ENCODE data around the gene DGKH.

Gene DGKH

GRCh38 chr13:42047561-42048341 lies 697 bp upstream of the DGKH start:
- H3K27ac ChIP-seq: peak overlapping the region; percentile 72
- H4K20me1 ChIP-seq (ENCODE audit: insufficient read depth): no peaks in the 10 kb centered on the region
- H3K4me3 ChIP-seq (IDR thresholded peaks at IDR 0.05; ENCODE audit: insufficient read depth, low read depth, low read length): no peak overlapping the region
- H2AFZ ChIP-seq (ENCODE audit: low read depth): no peak overlapping the region; the same call in 1 of the 2 replicates
- H3K27me3 ChIP-seq (ENCODE audit: insufficient read depth, low read depth): no peaks in the 10 kb centered on the region
- H3K79me2 ChIP-seq (ENCODE audit: insufficient read depth, low read depth): peaks cover 96% of the 10 kb centered on the region
- no peaks in the 10 kb centered on the region for H3K36me3 ChIP-seq (ENCODE audit: insufficient read depth)
- H3K4me2 ChIP-seq: peak overlapping the region; percentile 62
- H3K4me1 ChIP-seq (ENCODE audit: low read depth, poor library complexity, severe bottlenecking): peaks cover 80% of the 10 kb centered on the region
- TF ChIP-seq, protein P1, sequence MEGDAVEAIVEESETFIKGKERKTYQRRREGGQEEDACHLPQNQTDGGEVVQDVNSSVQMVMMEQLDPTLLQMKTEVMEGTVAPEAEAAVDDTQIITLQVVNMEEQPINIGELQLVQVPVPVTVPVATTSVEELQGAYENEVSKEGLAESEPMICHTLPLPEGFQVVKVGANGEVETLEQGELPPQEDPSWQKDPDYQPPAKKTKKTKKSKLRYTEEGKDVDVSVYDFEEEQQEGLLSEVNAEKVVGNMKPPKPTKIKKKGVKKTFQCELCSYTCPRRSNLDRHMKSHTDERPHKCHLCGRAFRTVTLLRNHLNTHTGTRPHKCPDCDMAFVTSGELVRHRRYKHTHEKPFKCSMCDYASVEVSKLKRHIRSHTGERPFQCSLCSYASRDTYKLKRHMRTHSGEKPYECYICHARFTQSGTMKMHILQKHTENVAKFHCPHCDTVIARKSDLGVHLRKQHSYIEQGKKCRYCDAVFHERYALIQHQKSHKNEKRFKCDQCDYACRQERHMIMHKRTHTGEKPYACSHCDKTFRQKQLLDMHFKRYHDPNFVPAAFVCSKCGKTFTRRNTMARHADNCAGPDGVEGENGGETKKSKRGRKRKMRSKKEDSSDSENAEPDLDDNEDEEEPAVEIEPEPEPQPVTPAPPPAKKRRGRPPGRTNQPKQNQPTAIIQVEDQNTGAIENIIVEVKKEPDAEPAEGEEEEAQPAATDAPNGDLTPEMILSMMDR (conservative IDR thresholded peaks at IDR 0.05; ENCODE audit: low read depth, low read length): no peak
- H3K9ac ChIP-seq: peak overlapping the region; percentile 75

DNA sequence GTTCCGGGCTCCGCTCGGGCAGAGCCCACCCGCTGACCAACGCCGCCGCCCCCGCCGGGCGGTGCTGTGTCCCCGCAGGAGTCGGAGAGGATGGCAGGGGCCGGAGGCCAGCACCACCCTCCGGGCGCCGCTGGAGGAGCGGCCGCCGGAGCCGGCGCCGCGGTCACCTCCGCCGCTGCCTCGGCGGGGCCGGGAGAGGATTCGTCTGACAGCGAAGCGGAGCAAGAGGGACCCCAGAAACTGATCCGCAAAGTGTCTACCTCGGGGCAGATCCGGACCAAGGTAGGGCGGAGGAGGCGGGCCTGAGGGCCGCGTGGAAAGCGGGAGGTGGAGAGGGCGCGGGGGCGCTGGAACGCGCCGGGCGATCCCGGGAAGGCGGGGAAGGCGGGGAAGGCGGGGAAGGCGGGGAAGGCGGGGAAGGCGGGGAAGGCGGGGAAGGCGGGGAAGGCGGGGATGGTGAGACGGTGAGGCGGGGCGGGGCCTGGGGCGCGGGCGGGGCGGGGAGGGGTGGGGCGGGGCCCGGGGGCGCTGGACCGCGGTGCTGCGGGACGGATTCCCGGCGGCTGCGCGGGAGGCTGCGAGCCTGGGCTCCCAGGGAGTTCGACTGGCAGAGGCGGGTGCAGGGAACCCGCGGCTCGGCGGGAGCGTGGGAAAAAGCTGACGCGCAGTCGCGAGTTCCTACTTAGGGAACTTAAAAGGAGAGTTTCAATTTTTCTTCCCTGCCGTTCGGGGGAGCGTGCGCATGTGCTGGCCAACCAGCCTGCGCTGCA lies 421 bp downstream of the DGKH start:
- Histone ChIP-seq H3K27ac (peak overlapping the region; percentile 72), H3K4me3 (IDR thresholded peaks at IDR 0.05; ENCODE audit: insufficient read depth, low read depth, low read length) (no peak overlapping the region), H3K79me2 (ENCODE audit: insufficient read depth, low read depth) (peaks cover 92% of the 10 kb centered on the region), H3K27me3 (ENCODE audit: insufficient read depth, low read depth) (no peaks in the 10 kb centered on the region), H3K4me2 (peak overlapping the region; percentile 69), H2AFZ (ENCODE audit: low read depth) (peak overlapping the region; percentile 10; the same call in 1 of the 2 replicates), H3K9ac (peak overlapping the region; percentile 75), H4K20me1 (ENCODE audit: insufficient read depth) (no peaks in the 10 kb centered on the region), H3K4me1 (ENCODE audit: low read depth, poor library complexity, severe bottlenecking) (peaks cover 78% of the 10 kb centered on the region), H3K36me3 (ENCODE audit: insufficient read depth) (no peaks in the 10 kb centered on the region)
- TF ChIP-seq, protein P1 (conservative IDR thresholded peaks at IDR 0.05; ENCODE audit: low read depth, low read length): no peak

- TF ChIP-seq, protein P1 (conservative IDR thresholded peaks at IDR 0.05; ENCODE audit: low read depth, low read length): no peak
- H3K36me3 ChIP-seq (ENCODE audit: insufficient read depth): no peaks in the 10 kb centered on the region
- peak overlapping the region; percentile 67 for H3K9ac ChIP-seq
- H3K27ac ChIP-seq: peak overlapping the region; percentile 48
- no peaks in the 10 kb centered on the region for H3K27me3 ChIP-seq (ENCODE audit: insufficient read depth, low read depth)
- no peak overlapping the region for H3K4me3 ChIP-seq (IDR thresholded peaks at IDR 0.05; ENCODE audit: insufficient read depth, low read depth, low read length)
- peak overlapping the region; percentile 69 for H3K4me2 ChIP-seq
- peaks cover 78% of the 10 kb centered on the region for H3K4me1 ChIP-seq (ENCODE audit: low read depth, poor library complexity, severe bottlenecking)
- H4K20me1 ChIP-seq (ENCODE audit: insufficient read depth): no peaks in the 10 kb centered on the region
- peak overlapping the region; percentile 10; the same call in 1 of the 2 replicates for H2AFZ ChIP-seq (ENCODE audit: low read depth)
- peaks cover 92% of the 10 kb centered on the region for H3K79me2 ChIP-seq (ENCODE audit: insufficient read depth, low read depth)
Measured at GRCh38 chr13:42049454-42049813, 986 bp downstream of the DGKH start.

GRCh38 chr13:42054798-42055499 lies 6.5 kb downstream of the DGKH start:
- Histone ChIP-seq H2AFZ (ENCODE audit: low read depth) (no peak overlapping the region; the same call in 1 of the 2 replicates), H3K4me3 (IDR thresholded peaks at IDR 0.05; ENCODE audit: insufficient read depth, low read depth, low read length) (no peak overlapping the region), H3K4me2 (peak overlapping the region; percentile 74), H3K79me2 (ENCODE audit: insufficient read depth, low read depth) (peaks cover 91% of the 10 kb centered on the region), H4K20me1 (ENCODE audit: insufficient read depth) (no peaks in the 10 kb centered on the region), H3K27me3 (ENCODE audit: insufficient read depth, low read depth) (no peaks in the 10 kb centered on the region), H3K36me3 (ENCODE audit: insufficient read depth) (no peaks in the 10 kb centered on the region), H3K9ac (peak overlapping the region; percentile 80), H3K27ac (peak overlapping the region; percentile 95), H3K4me1 (ENCODE audit: low read depth, poor library complexity, severe bottlenecking) (peaks cover 87% of the 10 kb centered on the region)
- TF ChIP-seq, protein P1 (conservative IDR thresholded peaks at IDR 0.05; ENCODE audit: low read depth, low read length): no peak
